Posterior vena cava (tissue), 2 donors: ENCODE results near the gene FAM83G. TPM values are rescaled to one million over a fixed set of nuclear protein-coding genes. Genes with fewer than 3 reads are reported as not detected.

Experiments
- DNase-seq: peaks from one replicate; pipeline ENCODE4 v3.0.0-alpha.2; 2020; ENCODE audit warnings: low spot score
- intact Hi-C, 2 donors: fragments of 100-400 bp; cut with DNase I; formaldehyde crosslinking; loops; one replicate each; pipeline versions ENCODE4 v1.14.1 to v1.14.2; 2022 to 2023
- total RNA-seq, 2 donors: library from RNA; stranded (reverse); fragmentation: NEBNext Ultra II Directional; extraction: Animal tissue kit (Norgen Biotek cat#: 25700); gene quantifications; one replicate each; pipeline ENCODE4 v1.2.1, GENCODE V29; 2021
- donor health status: DM: yes; HTN: yes; CAD: no.
- donor health status: DM: yes; HTN: yes; CAD: no.

Gene FAM83G
- total RNA-seq, 2 donors from 2014 or later: 2.8 to 10.9 TPM

- intact Hi-C loops: loop anchor here in 1 of 2 donors (10.0 kb wide), 1 partner anchor 1279 kb away; no protein-coding TSS in a partner anchor
- DNase-seq: no peak
These were observed 9.5 kb upstream of the FAM83G start for GRCh38 chr17:19013806-19014627.

- intact Hi-C loops: loop anchor here in 1 of 2 donors (10.0 kb wide), 1 partner anchor 1278 kb away; no protein-coding TSS in a partner anchor
- no peak for DNase-seq
These were observed 8.7 kb upstream of the FAM83G start for GRCh38 chr17:19013226-19013625.

GRCh38 chr17:19012171-19013080 is 7.9 kb upstream of the FAM83G start:
- DNase-seq: no peak
- intact Hi-C loops: loop anchor here in 1 of 2 donors (10.0 kb wide), 1 partner anchor 1278 kb away; no protein-coding TSS in a partner anchor

- intact Hi-C loops: loop anchor here in 1 of 2 donors (10.0 kb wide), 1 partner anchor 1277 kb away; no protein-coding TSS in a partner anchor
- DNase-seq: no peak
These were observed 7.0 kb upstream of the FAM83G start for GRCh38 chr17:19011581-19011980.

- intact Hi-C loops: loop anchor here in 1 of 2 donors (10.0 kb wide), 1 partner anchor 1276 kb away; no protein-coding TSS in a partner anchor
- DNase-seq: no peak
These were observed 6.4 kb upstream of the FAM83G start for GRCh38 chr17:19010729-19011505.

GRCh38 chr17:19009970-19010369 is 5.4 kb upstream of the FAM83G start:
- intact Hi-C loops: loop anchor here in 1 of 2 donors (5.0 to 10.0 kb wide), 2 partner anchors 873 to 1275 kb away; no protein-coding TSS in a partner anchor

GRCh38 chr17:19006698-19007097 is 2.1 kb upstream of the FAM83G start:
- intact Hi-C loops: loop anchor here in 1 of 2 donors (5.0 kb wide), 1 partner anchor 869 kb away; no protein-coding TSS in a partner anchor
- no peak for DNase-seq

More at GRCh38 chr17:19009970-19010369, 5.4 kb upstream of the FAM83G start:
- no peak for DNase-seq

- DNase-seq: no peak
- intact Hi-C loops: loop anchor here in 1 of 2 donors (5.0 kb wide), 1 partner anchor 869 kb away; no protein-coding TSS in a partner anchor
These were observed 1.3 kb upstream of the FAM83G start for GRCh38 chr17:19005789-19006430.

- intact Hi-C loops: loop anchor here in 1 of 2 donors (5.0 kb wide), 1 partner anchor 868 kb away; no protein-coding TSS in a partner anchor
- DNase-seq: no peak
These were observed 691 bp upstream of the FAM83G start for GRCh38 chr17:19005137-19005773.

- intact Hi-C loops: no loop called here
- no peak for DNase-seq
These were observed 782 bp downstream of the FAM83G start for GRCh38 chr17:19003543-19004420.

GRCh38 chr17:19002805-19003542 is 1.6 kb downstream of the FAM83G start:
- no peak for DNase-seq
- intact Hi-C loops: no loop called here

- no peak for DNase-seq
- intact Hi-C loops: no loop called here
These were observed 2.5 kb downstream of the FAM83G start for GRCh38 chr17:19001907-19002590.

- intact Hi-C loops: no loop called here
These were observed 3.8 kb downstream of the FAM83G start for GRCh38 chr17:19000531-19001325.

GRCh38 chr17:18999911-19000310 is 4.7 kb downstream of the FAM83G start:
- intact Hi-C loops: no loop called here
- no peak for DNase-seq

More at GRCh38 chr17:19000531-19001325, 3.8 kb downstream of the FAM83G start:
- DNase-seq: no peak

- DNase-seq: no peak
- intact Hi-C loops: no loop called here
These were observed 5.2 kb downstream of the FAM83G start for GRCh38 chr17:18999394-18999793.
